ENCODE data around the gene IL17RE. TPM values are rescaled to one million over a fixed set of nuclear protein-coding genes. Genes with fewer than 3 reads are reported as not detected.

IL17RE gene
- polyA plus RNA-seq, 5 donors = 74.6 to 102 (median 86.3) TPM

- DNase-seq = no peak
These were observed 681 bp upstream of the IL17RE start for GRCh38 chr3:9901967-9902366.

DNA sequence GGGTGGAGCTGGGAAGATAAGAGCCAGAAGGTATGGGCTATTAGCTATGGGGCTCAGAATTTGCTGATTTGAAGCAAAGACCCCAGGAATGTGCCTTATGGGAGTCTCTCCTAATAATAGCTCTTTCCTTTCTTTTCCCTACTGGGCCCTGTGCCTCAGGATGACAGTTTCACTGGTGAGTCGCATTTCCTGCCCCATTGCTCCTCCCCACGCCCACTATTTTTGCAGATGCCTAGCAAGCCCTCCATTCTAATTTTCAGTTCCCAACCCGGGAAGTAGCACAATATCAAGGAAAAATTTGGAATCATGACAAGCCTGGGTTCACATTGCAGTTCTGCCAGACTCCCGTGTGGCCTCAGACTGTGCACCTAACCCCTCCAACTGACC lies 583 bp downstream of the IL17RE start:
- no peak for DNase-seq

GRCh38 chr3:9903904-9904303 lies 1.3 kb downstream of the IL17RE start:
- no peak for DNase-seq

DNA sequence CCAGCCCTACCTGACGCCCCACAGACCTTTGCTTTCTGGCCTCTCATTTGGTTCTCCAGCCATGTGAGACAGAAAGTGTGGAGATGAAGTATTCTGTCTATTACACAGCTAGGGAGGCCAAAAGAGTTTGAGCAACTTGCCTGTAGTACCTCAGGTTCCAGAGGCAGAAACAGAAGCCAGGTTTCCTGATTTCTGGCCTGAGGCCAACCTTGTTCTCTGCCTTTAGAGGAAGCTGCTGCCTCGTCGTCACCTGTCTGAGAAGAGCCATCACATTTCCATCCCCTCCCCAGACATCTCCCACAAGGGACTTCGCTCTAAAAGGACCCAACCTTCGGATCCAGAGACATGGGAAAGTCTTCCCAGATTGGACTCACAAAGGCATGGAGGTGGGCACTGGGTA lies 3.8 kb downstream of the IL17RE start:
- no peak for DNase-seq

GRCh38 chr3:9908286-9908685 lies 5.6 kb downstream of the IL17RE start:
- DNase-seq = no peak

GRCh38 chr3:9909221-9910013 lies 6.8 kb downstream of the IL17RE start:
- DNase-seq = no peak

DNA sequence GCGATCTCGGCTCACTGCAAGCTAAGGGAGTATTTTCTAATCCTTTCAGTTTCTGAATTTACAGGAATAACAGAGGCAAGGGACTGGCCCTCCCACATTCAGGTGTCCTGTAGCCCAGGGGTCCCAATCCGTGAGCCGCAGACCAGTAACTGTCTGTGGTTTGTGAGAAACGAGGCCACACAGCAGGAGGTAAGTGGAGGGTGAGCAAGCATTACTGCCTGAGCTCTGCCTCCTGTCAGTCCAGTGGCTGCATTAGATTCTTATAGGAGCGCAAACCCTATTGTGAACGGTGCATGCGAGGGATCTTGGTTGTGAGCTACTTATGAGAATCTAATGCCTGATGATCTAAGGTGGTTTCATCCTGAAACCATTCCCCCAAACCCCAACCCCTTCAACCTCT lies 9.2 kb downstream of the IL17RE start:
- no peak for DNase-seq

DNA sequence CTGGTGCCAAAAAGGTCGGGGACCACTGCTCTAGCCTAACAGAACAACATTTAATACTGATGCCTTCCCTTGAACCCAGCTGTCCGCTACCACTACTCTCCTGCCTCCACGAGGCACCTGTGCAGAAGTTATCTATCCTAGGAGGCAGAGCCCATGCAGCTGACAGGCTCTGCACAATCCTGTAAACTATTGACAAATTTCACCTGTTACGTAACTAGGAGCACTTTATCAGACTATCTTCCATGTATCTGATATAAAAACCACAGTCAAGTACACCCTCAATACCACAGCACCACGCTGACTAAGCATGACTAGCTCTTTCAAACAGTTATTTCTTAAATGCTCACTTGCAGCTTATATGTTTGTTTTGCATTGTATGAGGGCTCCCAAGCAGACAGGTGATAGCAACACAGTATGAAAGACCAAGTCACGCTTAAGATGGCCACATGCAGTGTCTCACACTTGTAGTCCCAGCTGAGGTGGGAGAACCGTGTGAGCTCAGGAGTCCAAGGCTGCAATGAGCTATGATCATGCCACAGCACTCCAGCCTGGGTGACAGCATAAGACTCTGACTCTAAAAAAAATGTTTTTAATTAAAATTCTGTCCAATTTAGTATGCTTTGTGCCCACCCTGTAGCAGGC lies 9.8 kb downstream of the IL17RE start:
- no peak for DNase-seq

GRCh38 chr3:9913601-9914000 lies 11.0 kb downstream of the IL17RE start:
- no peak for DNase-seq

DNA sequence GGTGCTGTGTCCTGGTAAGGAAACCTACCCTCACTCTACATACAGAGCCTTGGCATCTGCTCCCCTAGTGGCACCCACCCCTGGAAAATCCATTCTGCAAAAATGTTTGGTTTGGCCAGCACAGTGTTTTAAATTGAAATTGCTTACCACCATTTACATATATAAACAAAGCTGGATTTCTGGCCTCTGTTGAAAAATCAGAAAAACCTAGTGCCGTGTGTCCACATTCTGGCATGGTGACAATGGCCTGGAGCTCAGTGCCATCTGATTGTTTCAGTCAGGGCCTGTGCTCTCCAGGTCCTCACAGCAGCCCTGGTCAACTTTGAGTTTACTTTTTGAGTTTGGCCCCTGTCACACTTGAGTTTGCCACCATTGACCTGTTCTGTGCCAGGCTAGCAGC lies 11.4 kb downstream of the IL17RE start:
- no peak for DNase-seq

DNA sequence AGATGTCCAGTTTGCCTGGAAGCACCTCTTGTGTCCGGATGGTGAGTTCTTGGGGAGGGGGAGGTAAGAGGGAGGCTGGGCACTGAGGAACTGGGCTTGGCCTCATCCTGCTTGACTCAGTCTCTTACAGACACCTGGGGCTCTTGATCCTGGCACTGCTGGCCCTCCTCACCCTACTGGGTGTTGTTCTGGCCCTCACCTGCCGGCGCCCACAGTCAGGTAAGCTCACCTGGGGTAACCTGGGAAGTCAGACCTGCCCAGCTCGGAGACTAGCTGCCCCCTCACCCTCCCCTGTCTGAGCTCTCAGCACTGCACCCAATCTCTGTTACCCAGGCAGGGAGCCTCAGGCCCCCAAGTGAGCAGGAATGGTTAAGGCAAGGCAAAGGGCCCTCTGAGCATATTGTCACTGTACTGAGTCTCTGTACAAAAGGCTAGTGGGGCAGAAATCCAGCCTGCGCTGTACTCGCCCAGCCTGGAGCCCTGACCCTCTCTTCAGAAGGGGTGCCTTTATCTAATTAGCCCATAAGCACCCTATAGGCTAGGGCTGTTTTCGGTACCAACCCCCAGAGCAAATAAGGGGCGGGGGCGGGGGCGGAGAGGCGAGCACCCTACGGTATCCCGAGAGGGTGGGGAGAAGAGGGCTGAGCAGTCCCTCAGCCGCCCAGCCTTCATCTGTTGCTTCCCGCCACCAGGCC lies 12.1 kb downstream of the IL17RE start:
- no peak for DNase-seq

- peak in 1 of 2 donors; percentile 66 for DNase-seq
These were observed 12.8 kb downstream of the IL17RE start for GRCh38 chr3:9915254-9916141.

DNA sequence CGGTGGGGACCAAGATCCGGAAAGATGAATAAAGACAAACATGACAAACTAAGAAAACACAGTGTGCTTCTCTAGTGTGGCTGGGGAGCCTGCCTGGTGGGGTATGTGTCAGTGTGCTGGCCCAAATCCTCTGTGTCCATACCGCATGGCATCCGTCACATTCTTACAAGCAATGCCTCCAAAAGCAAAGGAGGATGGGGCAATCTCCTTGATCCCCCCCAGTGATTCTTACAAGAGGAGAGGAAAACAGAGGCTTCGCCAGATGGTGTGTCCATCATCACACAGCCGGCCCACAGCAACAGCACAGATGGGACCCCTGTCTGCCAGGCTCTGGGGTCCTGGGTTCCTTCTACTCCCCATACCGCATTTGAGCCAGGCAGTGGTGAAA lies 13.7 kb downstream of the IL17RE start:
- DNase-seq = no peak

- DNase-seq = peak; percentile 81 to 83
These were observed 14.4 kb downstream of the IL17RE start, which contains the start of gene IL17RC for GRCh38 chr3:9916734-9917680. Gene IL17RC, plus strand, starts transcription at chr3:9917098. Its CDS starts 218 bp downstream, at chr3:9917316.

DNA sequence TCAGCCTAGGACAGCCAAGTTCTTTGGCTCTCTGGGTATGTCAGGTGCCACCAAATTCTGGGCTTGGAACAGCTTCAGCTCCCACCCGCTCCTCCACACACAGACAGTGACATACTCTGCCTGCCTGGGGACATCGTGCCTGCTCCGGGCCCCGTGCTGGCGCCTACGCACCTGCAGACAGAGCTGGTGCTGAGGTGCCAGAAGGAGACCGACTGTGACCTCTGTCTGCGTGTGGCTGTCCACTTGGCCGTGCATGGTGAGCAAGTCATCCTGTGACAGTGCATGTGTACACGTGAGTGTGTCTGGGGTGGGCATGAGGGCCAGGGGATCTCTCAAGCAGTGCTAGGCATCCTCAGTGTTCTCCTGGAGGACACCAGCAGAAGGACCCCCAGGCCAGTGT lies 15.2 kb downstream of the IL17RE start:
- no peak for DNase-seq

- DNase-seq = no peak
These were observed 15.8 kb downstream of the IL17RE start for GRCh38 chr3:9918261-9919038.

GRCh38 chr3:9928158-9928557 lies 25.5 kb downstream of the IL17RE start:
- no peak for DNase-seq

DNA sequence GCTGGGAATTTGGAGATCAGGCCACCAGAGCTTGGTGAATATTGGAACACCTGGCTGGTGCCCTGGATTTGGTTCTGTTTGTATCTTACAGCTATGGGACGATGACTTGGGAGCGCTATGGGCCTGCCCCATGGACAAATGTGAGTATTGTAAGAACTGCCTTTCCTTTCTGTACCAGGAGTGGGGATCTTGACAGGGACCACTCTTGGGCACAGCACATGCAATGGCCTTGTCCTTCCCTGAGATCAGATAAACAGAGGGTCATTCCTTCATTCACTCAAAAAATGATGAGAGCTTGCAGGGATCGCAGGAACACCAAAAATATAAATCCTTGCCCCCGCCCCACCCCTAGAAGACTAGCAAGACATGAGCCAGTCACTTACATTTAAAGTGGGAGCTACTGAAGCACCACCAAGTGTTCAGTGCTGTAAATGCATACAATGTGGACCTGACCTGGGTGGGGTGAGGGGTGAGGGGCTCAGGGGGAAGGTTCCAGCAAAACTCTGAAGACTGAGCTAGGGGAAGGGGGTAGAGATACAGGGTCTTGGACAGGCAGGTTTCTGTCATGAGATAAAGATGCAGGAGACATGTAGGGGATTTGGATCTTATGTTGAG lies 28.3 kb downstream of the IL17RE start:
- DNase-seq = no peak

DNA sequence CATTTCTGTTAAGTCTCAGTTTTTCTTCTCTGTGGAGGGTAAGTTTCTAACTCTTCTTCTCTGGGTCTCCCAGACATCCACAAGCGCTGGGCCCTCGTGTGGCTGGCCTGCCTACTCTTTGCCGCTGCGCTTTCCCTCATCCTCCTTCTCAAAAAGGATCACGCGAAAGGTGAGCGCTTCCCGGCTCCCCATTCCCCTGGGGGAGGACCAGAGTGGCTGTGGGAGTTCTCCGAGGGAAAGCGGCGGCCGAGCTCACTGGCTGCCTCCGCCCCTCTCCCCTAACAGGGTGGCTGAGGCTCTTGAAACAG lies 29.8 kb downstream of the IL17RE start:
- no peak for DNase-seq

Measured in right lung (tissue), 5 donors.